ENCODE data around the gene LEUTX. TPM values are rescaled to one million over a fixed set of nuclear protein-coding genes. Genes with fewer than 3 reads are reported as not detected.

The LEUTX gene, protein sequence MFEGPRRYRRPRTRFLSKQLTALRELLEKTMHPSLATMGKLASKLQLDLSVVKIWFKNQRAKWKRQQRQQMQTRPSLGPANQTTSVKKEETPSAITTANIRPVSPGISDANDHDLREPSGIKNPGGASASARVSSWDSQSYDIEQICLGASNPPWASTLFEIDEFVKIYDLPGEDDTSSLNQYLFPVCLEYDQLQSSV
- total RNA-seq: not detected
- not detected for polyA plus RNA-seq
- long read RNA-seq, donor 1: 0 reads
- long read RNA-seq, donor 2: 0 reads
- long read RNA-seq, donor 3: 0 reads
- long read RNA-seq, donor 4: 0 reads

GRCh38 chr19:39778763-39779162 lies at the start of gene LEUTX:
Gene LEUTX (plus strand): TSS chr19:39778854. CDS start chr19:39778921, 67 bp downstream.
- DNase-seq (no peak), ATAC-seq (no peak)
- Histone ChIP-seq H3K27me3 (ENCODE audit: control insufficient read depth, insufficient read depth) (no peaks in the 10 kb centered on the region), H3K27ac (ENCODE audit: low read length) (no peak within 1 kb of the TSS), H3K9me3 (ENCODE audit: control insufficient read depth, low read length) (no peaks in the 10 kb centered on the region), H3K4me1 (ENCODE audit: control insufficient read depth, insufficient read depth, low read length) (no peaks in the 10 kb centered on the region), H3K4me3 (ENCODE audit: low read length) (no peak within 1 kb of the TSS)
- intact Hi-C loops (cut with DNase I): no loop called here
- WGBS: 68% methylated on average over 4 of the region's 4 CpGs

DNA sequence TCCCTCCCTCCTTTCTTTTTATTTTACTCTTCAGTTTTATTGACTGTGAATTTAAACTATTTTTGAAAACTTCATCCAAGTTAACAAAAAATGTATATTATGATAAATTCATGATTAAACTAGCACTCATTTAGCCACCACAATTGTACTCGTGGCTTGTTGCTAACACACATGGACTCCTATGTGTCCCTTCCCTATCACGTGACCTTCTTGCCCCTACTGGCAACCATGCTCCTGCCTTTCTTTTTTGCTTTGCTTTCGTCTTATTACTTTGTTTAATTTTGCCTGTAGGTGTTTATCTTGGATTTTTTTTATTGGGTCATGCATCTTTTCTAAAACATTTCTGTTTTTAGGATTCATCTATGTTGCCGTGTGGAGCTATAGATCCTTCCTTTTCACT lies 49.1 kb upstream of the LEUTX start:
- no peaks in the 10 kb centered on the region for H3K4me1 ChIP-seq (ENCODE audit: control insufficient read depth, insufficient read depth, low read length)
- H3K4me3 ChIP-seq (ENCODE audit: low read length): no peak overlapping the region
- H3K27me3 ChIP-seq (ENCODE audit: control insufficient read depth, insufficient read depth): no peaks in the 10 kb centered on the region
- no peak for ATAC-seq
- intact Hi-C loops (cut with DNase I): no loop called here
- 48% methylated on average over 4 of the region's 4 CpGs for WGBS
- no peak overlapping the region for H3K27ac ChIP-seq (ENCODE audit: low read length)
- DNase-seq: no peak
- no peaks in the 10 kb centered on the region for H3K9me3 ChIP-seq (ENCODE audit: control insufficient read depth, low read length)

DNA sequence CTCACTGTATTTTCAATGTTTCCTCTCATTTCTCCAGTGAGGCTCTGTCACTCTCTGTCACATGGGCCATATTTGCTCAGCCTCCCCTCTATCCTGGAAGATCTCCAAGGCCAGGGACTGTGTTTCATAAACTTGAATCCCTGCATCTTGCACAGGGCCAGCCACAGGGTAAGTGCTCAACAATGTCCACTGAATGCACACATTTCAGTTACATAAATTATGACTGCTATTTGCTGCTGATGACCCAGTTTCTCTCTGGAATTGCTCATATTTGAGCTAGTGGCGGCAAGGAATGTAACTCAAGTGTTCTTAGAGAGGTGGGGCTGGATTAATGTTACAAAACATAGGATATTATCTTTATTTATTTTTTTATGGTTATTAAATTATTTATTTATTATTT lies 47.0 kb upstream of the LEUTX start:
- ATAC-seq: no peak
- intact Hi-C loops (cut with DNase I): no loop called here
- WGBS: 96% methylated on average over 1 of the region's 1 CpG
- Histone ChIP-seq H3K4me3 (ENCODE audit: low read length) (no peak overlapping the region), H3K27ac (ENCODE audit: low read length) (no peak overlapping the region), H3K4me1 (ENCODE audit: control insufficient read depth, insufficient read depth, low read length) (no peaks in the 10 kb centered on the region), H3K9me3 (ENCODE audit: control insufficient read depth, low read length) (no peaks in the 10 kb centered on the region), H3K27me3 (ENCODE audit: control insufficient read depth, insufficient read depth) (no peaks in the 10 kb centered on the region)
- no peak for DNase-seq

- DNase-seq (no peak), ATAC-seq (no peak)
- Histone ChIP-seq H3K27me3 (ENCODE audit: control insufficient read depth, insufficient read depth) (no peaks in the 10 kb centered on the region), H3K4me1 (ENCODE audit: control insufficient read depth, insufficient read depth, low read length) (no peaks in the 10 kb centered on the region), H3K9me3 (ENCODE audit: control insufficient read depth, low read length) (no peaks in the 10 kb centered on the region), H3K4me3 (ENCODE audit: low read length) (no peak overlapping the region), H3K27ac (ENCODE audit: low read length) (no peak overlapping the region)
- 75% methylated on average over 2 of the region's 2 CpGs for WGBS
- intact Hi-C loops (cut with DNase I): no loop called here
Observed at GRCh38 chr19:39733841-39734240, 44.8 kb upstream of the LEUTX start.

- WGBS: 31% methylated on average over 3 of the region's 3 CpGs
- ATAC-seq: no peak
- H3K4me3 ChIP-seq (ENCODE audit: low read length): no peak overlapping the region
Observed at GRCh38 chr19:39735688-39736087, 43.0 kb upstream of the LEUTX start.

GRCh38 chr19:39736088-39736487 lies 42.6 kb upstream of the LEUTX start:
- H3K27ac ChIP-seq (ENCODE audit: low read length): no peak overlapping the region
- intact Hi-C loops (cut with DNase I): no loop called here
- no peak for DNase-seq
- no peaks in the 10 kb centered on the region for H3K4me1 ChIP-seq (ENCODE audit: control insufficient read depth, insufficient read depth, low read length)
- 49% methylated on average over 5 of the region's 5 CpGs for WGBS
- no peak overlapping the region for H3K4me3 ChIP-seq (ENCODE audit: low read length)
- no peaks in the 10 kb centered on the region for H3K9me3 ChIP-seq (ENCODE audit: control insufficient read depth, low read length)
- ATAC-seq: no peak
- H3K27me3 ChIP-seq (ENCODE audit: control insufficient read depth, insufficient read depth): no peaks in the 10 kb centered on the region

More at GRCh38 chr19:39735688-39736087, 43.0 kb upstream of the LEUTX start:
- no peak for DNase-seq
- Histone ChIP-seq H3K27ac (ENCODE audit: low read length) (no peak overlapping the region), H3K4me1 (ENCODE audit: control insufficient read depth, insufficient read depth, low read length) (no peaks in the 10 kb centered on the region), H3K9me3 (ENCODE audit: control insufficient read depth, low read length) (no peaks in the 10 kb centered on the region), H3K27me3 (ENCODE audit: control insufficient read depth, insufficient read depth) (no peaks in the 10 kb centered on the region)
- intact Hi-C loops (cut with DNase I): no loop called here

- intact Hi-C loops (cut with DNase I): no loop called here
- no peaks in the 10 kb centered on the region for H3K9me3 ChIP-seq (ENCODE audit: control insufficient read depth, low read length)
- H3K4me1 ChIP-seq (ENCODE audit: control insufficient read depth, insufficient read depth, low read length): no peaks in the 10 kb centered on the region
- no peak overlapping the region for H3K27ac ChIP-seq (ENCODE audit: low read length)
- WGBS: 65% methylated on average over 3 of the region's 3 CpGs
- no peak for ATAC-seq
- no peaks in the 10 kb centered on the region for H3K27me3 ChIP-seq (ENCODE audit: control insufficient read depth, insufficient read depth)
- H3K4me3 ChIP-seq (ENCODE audit: low read length): no peak overlapping the region
- DNase-seq: no peak
Observed at GRCh38 chr19:39737351-39737750, 41.3 kb upstream of the LEUTX start.

DNA sequence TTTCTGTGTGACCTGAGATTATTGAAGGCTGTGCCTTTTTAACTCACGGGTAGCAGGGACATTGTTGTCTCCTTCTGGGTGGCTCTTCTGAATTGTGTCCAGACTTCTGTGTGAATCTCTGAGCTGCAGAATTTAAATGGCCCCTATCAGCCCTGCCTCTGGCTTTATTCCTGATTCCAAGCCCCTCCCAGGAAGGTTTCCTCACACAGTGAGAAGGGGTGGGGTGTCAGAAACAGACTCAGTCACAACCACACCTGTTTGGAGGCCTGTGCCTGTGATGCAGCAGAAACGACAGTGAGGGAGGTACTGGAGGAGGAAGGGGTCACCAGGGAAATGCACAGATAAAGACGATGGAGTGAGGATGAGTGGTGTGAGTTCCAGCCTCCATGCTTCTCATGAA lies 40.8 kb upstream of the LEUTX start, which contains the start of gene CLC:
CLC (minus strand) TSS at position 139 of the 400 bp plus-strand sequence; CDS start at position 62, 77 bp downstream.
- intact Hi-C loops (cut with DNase I): no loop called here
- 41% methylated on average over 3 of the region's 3 CpGs for WGBS
- no peaks in the 10 kb centered on the region for H3K4me1 ChIP-seq (ENCODE audit: control insufficient read depth, insufficient read depth, low read length)
- H3K4me3 ChIP-seq (ENCODE audit: low read length): no peak within 1 kb of the TSS
- no peaks in the 10 kb centered on the region for H3K9me3 ChIP-seq (ENCODE audit: control insufficient read depth, low read length)
- H3K27me3 ChIP-seq (ENCODE audit: control insufficient read depth, insufficient read depth): no peaks in the 10 kb centered on the region
- H3K27ac ChIP-seq (ENCODE audit: low read length): no peak within 1 kb of the TSS
- DNase-seq (no peak), ATAC-seq (no peak)

- intact Hi-C loops (cut with DNase I): no loop called here
- 47% methylated on average over 3 of the region's 3 CpGs for WGBS
Observed at GRCh38 chr19:39738814-39739213, 39.8 kb upstream of the LEUTX start.

DNA sequence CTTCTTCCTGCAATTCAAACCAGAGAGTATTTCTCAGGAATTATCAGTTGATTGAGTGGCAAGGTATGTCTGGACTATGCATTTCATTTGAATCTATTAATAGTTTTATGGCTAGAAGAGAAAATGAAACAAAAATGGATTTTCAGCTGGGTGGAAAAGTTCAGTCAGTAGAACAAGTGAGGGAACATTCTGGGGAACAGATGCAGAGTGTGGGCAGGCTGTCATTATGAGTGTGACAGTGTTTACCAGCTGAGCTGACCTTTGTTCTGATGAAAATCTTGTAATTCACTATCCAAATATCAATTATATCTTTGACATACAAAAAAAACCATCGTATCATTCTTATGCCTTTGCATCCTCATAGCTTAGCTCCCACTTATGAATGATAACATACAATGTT lies 38.3 kb upstream of the LEUTX start:
- H3K4me1 ChIP-seq (ENCODE audit: control insufficient read depth, insufficient read depth, low read length): no peaks in the 10 kb centered on the region
- no peaks in the 10 kb centered on the region for H3K9me3 ChIP-seq (ENCODE audit: control insufficient read depth, low read length)
- DNase-seq: no peak
- H3K4me3 ChIP-seq (ENCODE audit: low read length): no peak overlapping the region
- H3K27ac ChIP-seq (ENCODE audit: low read length): no peak overlapping the region
- no peaks in the 10 kb centered on the region for H3K27me3 ChIP-seq (ENCODE audit: control insufficient read depth, insufficient read depth)
- intact Hi-C loops (cut with DNase I): no loop called here
- ATAC-seq: no peak
- 83% methylated on average over 1 of the region's 1 CpG for WGBS

More at GRCh38 chr19:39738814-39739213, 39.8 kb upstream of the LEUTX start:
- Histone ChIP-seq H3K4me1 (ENCODE audit: control insufficient read depth, insufficient read depth, low read length) (no peaks in the 10 kb centered on the region), H3K9me3 (ENCODE audit: control insufficient read depth, low read length) (no peaks in the 10 kb centered on the region), H3K4me3 (ENCODE audit: low read length) (no peak overlapping the region), H3K27me3 (ENCODE audit: control insufficient read depth, insufficient read depth) (no peaks in the 10 kb centered on the region), H3K27ac (ENCODE audit: low read length) (no peak overlapping the region)
- DNase-seq: no peak
- no peak for ATAC-seq

- H3K27me3 ChIP-seq (ENCODE audit: control insufficient read depth, insufficient read depth): no peaks in the 10 kb centered on the region
- no peak for DNase-seq
- WGBS: 51% methylated on average over 3 of the region's 3 CpGs
- H3K4me1 ChIP-seq (ENCODE audit: control insufficient read depth, insufficient read depth, low read length): no peaks in the 10 kb centered on the region
- intact Hi-C loops (cut with DNase I): no loop called here
- H3K27ac ChIP-seq (ENCODE audit: low read length): no peak overlapping the region
- no peaks in the 10 kb centered on the region for H3K9me3 ChIP-seq (ENCODE audit: control insufficient read depth, low read length)
- ATAC-seq: no peak
- no peak overlapping the region for H3K4me3 ChIP-seq (ENCODE audit: low read length)
Observed at GRCh38 chr19:39745643-39746042, 33.0 kb upstream of the LEUTX start.
